ENCODE data around the gene CBLC.

Gene CBLC

DNA sequence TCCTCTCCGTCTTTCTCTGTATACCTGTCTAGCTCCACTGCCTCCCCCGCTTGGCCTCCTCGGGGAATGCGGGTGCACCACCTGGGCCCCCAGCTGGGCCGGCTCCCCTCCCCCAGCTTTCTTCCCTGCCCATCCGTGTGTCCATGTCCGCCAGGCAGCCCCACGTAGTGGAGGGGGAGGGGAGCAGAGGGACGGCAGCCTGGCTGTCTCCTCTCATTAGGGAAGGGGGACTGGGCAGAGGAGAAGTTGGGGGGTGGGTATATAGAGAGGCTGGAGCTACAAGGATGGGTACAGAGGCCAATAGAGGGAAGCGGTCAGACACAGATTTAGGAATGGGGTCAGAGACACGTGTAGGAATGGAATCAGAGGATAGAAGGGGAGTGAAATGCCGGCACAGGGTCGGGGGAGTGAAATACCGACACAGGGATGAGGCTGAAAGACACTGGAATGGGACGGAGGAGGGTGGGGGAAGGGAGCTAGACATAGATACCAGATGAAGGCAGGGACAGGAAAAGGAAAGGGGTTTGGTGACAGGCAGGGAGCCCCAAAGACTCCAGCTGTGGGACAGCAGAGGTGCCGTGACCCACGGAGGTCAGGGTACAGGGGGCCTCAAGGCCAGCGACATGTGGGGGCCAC lies 71.2 kb downstream of the CBLC start:
- H3K27ac ChIP-seq, result peak overlapping the region; percentile 96

More for the DNA sequence above, 71.2 kb downstream of the CBLC start:
- H3K9me3 ChIP-seq (ENCODE audit: severe bottlenecking), result no peaks in the 10 kb centered on the region
- H3K36me3 ChIP-seq, result peaks cover 9% of the 10 kb centered on the region
- TF ChIP-seq, protein P1, sequence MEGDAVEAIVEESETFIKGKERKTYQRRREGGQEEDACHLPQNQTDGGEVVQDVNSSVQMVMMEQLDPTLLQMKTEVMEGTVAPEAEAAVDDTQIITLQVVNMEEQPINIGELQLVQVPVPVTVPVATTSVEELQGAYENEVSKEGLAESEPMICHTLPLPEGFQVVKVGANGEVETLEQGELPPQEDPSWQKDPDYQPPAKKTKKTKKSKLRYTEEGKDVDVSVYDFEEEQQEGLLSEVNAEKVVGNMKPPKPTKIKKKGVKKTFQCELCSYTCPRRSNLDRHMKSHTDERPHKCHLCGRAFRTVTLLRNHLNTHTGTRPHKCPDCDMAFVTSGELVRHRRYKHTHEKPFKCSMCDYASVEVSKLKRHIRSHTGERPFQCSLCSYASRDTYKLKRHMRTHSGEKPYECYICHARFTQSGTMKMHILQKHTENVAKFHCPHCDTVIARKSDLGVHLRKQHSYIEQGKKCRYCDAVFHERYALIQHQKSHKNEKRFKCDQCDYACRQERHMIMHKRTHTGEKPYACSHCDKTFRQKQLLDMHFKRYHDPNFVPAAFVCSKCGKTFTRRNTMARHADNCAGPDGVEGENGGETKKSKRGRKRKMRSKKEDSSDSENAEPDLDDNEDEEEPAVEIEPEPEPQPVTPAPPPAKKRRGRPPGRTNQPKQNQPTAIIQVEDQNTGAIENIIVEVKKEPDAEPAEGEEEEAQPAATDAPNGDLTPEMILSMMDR (IDR thresholded peaks at IDR 0.05; ENCODE audit: low read depth, low read length), result no peak
- H3K27me3 ChIP-seq (ENCODE audit: insufficient read depth, low read depth, severe bottlenecking), result no peaks in the 10 kb centered on the region
- peak overlapping the region; percentile 94 for H3K4me3 ChIP-seq (ENCODE audit: low read depth, low read length)
- peak; percentile 77 for DNase-seq
